GM21526 (cell line): ENCODE measurements around the gene TAC3.

ENCODE experiments used
- ATAC-seq: cut with Tn5 transposase; IDR thresholded peaks from one replicate; pipeline ENCODE4 v1.9.1; 2021; ENCODE audit warnings: moderate library complexity; ENCODE audit not compliant: unreplicated experiment, low FRiP score

Gene TAC3

DNA sequence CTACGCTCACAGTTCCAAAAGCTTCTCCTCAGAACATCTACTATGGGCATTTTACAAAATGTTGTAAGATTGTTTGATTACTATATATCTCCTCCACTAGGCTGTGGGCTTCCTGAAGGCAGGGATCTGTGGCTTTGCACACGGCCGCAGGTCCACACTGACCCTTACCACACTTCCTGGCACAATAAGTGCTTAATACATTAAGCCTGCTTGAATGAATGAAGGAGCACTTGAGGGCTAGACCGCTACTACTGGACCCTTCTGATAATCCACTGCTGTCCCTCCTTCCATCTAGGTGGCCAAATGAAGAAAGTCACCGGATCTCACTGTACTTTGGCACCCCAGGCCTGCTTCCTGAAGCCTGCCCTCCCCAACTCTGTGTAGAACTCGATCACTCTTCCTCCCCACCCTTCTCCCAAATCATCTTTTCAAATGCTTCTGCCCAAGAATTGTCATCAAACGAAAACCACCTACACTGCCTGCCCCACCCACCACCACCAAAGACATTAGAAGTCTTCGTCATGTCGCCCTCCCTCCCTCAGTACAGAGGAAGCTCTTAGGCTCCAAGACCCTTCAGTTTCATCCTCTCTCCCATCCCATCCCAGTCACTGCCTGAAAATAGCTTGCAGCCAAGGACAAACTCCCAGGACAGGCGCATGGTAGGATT is 9.4 kb downstream of the TAC3 start:
- ATAC-seq, result no peak

DNA sequence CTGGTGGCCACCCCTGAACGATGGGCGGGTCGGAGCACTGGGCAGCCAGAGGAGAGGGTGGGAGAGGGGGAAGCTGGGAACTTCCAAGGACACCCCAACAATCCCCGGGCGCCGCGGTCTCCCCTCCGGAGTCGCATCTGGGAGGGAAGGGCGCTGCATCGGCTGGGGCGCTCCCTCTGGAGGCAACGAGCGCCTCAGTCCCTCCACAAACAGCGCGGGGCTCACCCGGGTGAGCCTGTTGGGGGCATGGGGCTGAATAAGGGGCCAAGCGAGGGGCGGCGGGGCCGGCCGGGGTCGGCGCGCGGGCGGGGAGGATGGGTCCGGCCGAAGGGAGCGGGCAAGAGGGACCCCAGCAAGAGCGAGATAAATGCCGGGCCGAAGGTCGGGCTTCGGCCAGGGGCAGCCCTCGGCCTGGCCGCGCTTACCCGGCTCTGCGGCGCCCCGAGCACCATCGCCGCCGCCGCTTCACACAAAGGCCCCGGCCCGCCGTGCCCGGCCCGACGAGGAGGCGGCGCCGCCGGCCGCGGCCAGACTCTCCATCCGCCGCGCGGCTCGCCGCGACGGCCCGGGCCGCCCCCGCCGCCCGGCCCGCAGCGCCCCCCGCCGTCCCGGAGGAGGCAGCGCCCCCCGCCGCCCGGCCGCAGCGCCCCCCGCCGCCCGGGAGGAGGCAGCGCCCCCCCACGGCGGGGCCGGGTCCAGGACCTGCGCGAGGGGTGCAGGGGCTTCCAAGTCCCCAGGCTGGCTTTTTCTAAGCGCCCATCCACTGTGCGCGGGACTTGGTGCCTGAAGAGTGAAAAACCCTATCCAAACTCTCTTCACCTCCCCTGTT is 10.1 kb downstream of the TAC3 start, which contains the start of gene ZBTB39:
Gene ZBTB39 (minus strand): TSS at position 567 of the 829 bp plus-strand sequence. CDS start 1,629 bp downstream, outside the sequence.
- ATAC-seq, result no peak

- ATAC-seq, result no peak
Observed at GRCh38 chr12:57004651-57005050, 11.7 kb downstream of the TAC3 start.

- no peak for ATAC-seq
Observed at GRCh38 chr12:57003395-57003794, 12.9 kb downstream of the TAC3 start.

GRCh38 chr12:57001448-57001906 is 14.9 kb downstream of the TAC3 start:
- no peak for ATAC-seq

DNA sequence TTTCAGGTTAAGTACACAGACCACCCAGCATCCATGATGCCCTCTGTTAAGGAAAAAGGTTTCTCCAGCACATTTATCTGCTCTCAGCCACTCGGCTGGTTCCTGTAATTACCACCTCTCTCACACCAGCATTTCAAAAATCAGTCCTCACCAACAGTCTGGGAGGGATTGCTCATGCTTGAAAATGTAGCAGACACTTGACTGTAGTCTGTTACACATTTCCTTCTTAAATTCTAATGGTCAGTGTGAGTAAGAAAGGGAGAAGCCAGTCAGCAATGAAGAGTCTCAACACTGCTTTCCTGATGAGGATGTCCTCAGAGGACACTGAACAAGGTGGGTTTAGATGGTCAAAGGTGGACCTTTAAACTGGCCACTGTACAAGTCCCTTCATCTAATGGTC is 15.9 kb downstream of the TAC3 start:
- no peak for ATAC-seq

- no peak for ATAC-seq
Observed at GRCh38 chr12:56999456-56999855, 16.9 kb downstream of the TAC3 start.

DNA sequence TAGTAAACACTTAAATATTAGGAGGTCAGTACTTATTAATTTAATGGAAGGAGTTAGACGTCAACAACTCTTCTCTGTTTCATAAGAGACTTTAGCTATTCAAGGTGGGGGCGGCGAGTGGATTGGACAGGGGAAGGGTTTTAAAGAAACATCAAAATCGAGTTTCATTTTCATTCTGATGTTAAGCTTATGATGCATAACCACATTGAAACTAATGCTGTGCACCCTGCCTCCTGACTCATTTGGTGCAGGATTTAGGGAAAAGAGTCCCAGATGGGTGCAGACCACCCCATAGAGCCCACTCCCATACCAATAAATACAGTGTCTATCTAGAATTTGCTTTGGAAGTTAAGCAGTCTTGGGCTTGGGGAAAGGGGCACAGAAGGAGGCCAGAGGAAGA is 17.3 kb downstream of the TAC3 start:
- no peak for ATAC-seq

DNA sequence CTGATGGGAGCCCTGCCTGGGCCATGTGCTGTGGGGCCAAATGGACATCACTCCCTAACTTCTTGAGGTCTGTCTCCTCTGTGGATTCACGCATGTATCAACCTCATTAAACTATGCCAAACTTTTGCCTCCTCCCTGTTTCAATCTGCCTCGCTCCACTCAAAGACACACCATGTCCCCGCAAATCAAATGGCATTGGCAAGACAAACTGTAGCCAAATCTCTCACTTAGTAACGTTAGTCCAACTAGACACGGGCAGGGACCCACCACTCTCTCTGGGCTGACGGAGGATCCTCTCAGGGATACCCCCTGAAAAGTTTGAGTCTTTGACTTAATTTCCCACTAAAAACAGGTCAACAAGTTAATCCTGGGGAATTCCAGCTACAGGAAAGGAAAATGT is 18.0 kb downstream of the TAC3 start:
- ATAC-seq, result no peak

- ATAC-seq, result no peak
Observed at GRCh38 chr12:56996793-56997545, 19.4 kb downstream of the TAC3 start.

DNA sequence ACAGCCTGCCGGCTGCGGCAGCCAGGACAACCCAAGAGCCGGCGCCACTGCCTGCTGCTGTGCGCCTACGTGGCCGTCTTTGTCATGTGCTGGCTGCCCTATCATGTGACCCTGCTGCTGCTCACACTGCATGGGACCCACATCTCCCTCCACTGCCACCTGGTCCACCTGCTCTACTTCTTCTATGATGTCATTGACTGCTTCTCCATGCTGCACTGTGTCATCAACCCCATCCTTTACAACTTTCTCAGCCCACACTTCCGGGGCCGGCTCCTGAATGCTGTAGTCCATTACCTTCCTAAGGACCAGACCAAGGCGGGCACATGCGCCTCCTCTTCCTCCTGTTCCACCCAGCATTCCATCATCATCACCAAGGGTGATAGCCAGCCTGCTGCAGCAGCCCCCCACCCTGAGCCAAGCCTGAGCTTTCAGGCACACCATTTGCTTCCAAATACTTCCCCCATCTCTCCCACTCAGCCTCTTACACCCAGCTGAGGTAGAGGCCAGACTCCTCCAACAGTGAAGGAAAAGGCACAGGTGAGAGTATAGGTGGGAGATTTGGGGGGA is 20.3 kb downstream of the TAC3 start:
- ATAC-seq, result no peak

DNA sequence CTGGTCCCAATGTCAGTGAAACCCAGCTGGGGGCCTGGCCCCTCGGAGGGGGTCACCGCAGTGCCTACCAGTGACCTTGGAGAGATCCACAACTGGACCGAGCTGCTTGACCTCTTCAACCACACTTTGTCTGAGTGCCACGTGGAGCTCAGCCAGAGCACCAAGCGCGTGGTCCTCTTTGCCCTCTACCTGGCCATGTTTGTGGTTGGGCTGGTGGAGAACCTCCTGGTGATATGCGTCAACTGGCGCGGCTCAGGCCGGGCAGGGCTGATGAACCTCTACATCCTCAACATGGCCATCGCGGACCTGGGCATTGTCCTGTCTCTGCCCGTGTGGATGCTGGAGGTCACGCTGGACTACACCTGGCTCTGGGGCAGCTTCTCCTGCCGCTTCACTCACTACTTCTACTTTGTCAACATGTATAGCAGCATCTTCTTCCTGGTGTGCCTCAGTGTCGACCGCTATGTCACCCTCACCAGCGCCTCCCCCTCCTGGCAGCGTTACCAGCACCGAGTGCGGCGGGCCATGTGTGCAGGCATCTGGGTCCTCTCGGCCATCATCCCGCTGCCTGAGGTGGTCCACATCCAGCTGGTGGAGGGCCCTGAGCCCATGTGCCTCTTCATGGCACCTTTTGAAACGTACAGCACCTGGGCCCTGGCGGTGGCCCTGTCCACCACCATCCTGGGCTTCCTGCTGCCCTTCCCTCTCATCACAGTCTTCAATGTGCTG is 21.0 kb downstream of the TAC3 start:
- ATAC-seq, result no peak

DNA sequence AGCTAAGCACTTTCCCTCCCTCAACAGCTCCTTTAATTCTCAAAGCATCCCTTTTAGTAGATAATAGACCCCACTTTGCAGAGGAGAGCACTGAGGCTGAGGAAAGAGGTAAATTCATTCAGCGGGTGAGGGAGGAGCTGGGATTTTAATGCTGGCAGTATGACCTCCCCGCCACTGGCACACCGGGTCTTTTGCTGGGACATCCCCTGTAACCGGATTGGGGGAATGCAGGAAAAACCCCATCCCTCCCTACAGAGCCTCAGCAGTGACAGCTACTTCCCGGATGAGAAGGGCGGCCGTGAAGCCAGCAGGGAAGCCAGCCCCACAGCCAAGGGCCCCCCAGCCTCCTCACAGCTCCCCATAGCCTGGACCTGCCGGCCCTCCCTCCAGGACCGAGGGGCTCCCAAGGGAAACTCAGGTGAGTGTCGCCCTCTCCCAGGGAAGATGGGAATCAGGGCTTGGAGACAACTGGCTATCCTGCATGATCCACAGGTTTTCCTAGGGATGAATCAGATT is 22.0 kb downstream of the TAC3 start:
- no peak for ATAC-seq

- no peak for ATAC-seq
Observed at GRCh38 chr12:56993346-56993745, 23.0 kb downstream of the TAC3 start.

DNA sequence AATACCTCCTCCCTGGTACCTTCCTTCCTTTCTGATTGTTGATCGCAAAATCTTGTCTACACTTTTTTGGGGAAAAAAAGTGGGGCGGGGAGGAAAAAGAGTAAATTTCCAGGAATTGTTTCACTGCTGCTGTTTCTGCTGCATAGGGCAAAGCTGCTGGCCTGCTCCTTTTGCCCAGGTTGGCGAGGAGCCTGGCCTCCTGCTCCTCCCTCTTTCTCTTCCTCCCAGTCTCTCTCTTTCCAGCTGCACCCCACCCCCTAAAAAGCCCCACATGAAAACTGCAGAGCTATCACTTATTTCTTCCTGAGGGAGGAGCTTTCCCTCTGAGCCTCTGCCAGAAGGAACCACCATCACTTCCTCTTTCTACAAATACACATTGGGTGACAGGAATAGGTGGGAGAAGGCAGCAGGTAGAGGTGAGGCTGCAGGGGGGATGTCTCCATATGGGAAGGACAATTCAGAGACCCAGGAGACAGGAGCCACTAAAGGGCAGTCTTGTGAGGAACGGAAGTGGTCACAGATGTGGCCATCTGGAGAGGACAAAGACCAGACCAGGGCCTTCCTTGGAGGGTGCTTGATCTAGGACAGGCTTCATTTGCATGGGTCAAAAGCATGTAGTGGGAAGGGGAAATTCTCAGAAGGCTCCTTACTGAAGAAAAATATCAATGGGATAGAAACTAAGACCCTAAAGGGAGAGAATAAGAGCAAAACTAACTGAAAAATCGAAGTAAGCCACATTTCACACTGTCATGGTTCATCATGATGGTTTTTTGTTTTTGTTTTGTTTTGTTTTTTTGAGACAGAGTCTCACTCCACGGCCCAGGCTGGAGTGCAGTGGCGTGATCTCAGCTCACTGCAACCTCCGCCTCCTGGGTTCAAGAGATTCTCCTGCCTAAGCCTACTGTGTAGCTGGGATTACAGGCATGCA is 24.7 kb downstream of the TAC3 start:
- ATAC-seq, result no peak

DNA sequence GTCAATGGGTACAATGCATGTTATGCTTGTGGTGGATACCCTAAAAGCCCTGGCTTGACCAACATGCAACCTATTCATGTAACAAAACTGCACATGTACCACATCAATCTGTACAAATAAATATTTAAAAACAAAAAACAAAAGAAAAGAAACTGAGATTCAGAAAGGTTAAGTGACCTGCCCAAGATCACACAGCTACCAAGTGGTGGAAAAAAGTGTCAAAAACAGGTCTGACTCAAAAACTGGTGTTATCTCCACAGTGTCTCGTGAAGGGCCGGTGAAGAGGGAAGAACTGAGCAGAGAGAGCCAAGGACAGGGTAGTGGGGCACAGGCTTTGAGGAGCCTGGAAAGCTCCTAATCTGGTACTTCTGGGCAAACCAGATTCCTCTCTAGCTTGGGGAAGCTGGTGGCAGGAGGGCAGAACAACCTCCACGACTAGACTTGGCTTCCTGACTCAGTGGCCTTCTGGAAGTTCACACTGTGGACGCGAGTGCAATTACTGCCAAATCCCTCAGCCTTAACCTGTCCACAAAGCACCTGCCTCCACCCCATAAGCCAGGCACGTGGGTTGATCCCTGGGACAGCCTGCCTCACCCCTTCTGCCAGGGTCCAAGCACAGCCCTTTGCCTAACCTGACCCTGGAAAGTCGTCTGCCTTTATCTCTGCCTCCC is 25.5 kb downstream of the TAC3 start:
- no peak for ATAC-seq

GRCh38 chr12:56989861-56990610 is 26.3 kb downstream of the TAC3 start:
- ATAC-seq, result no peak
